IMR-90 (cell line): ENCODE data around the gene APP. TPM values are rescaled to one million over a fixed set of nuclear protein-coding genes. Genes with fewer than 3 reads are reported as not detected.

Source experiments
- ATAC-seq: fragments of 200-7000 bp; cut with Tn5 transposase; 2 replicates; pipeline ENCODE4 v1.9.1; 2020; ENCODE audit warnings: low read depth, mild to moderate bottlenecking, moderate library complexity
- BruUV-seq: library from RNA; stranded (reverse); fragments of 400-500 nt; replicated peaks from 2 replicates; lab custom pipeline; 2021; lab: Mats Ljungman, UMichigan
- CTCF ChIA-PET: fragments of 300-600 bp; formaldehyde crosslinking; extraction: SDS; loops from one replicate; lab custom pipeline; 2021; ENCODE audit warnings: antibody characterized with exemption; lab: Yijun Ruan, JAX
- POLR2A ChIA-PET: fragments of 300-600 bp; sonication (Branson Sonifier 250); formaldehyde crosslinking; loops from one replicate; lab custom pipeline; 2022; ENCODE audit warnings: antibody characterized with exemption; ENCODE audit not compliant: unreplicated experiment; lab: Charles Lee
- DNase-seq: peaks from one replicate; pipeline ENCODE4 v3.0.0; 2013
- H2AFZ ChIP-seq: replicated peaks from 2 replicates; pipeline ENCODE3; 2013; ENCODE audit warnings: low read length, mild to moderate bottlenecking; ENCODE audit not compliant: poor library complexity
- H2AK5ac ChIP-seq: 2 replicates; pipeline ENCODE4 v1.6.1; 2013; ENCODE audit warnings: low read depth, low read length, inconsistent platforms
- H2AK9ac ChIP-seq: replicated peaks from 2 replicates; pipeline ENCODE3; 2013; ENCODE audit warnings: mild to moderate bottlenecking, low read depth, low read length, moderate library complexity; ENCODE audit not compliant: poor library complexity
- H2BK120ac ChIP-seq: 2 replicates; pipeline ENCODE4 v1.6.1; 2013; ENCODE audit warnings: low read depth, low read length, inconsistent platforms
- H2BK15ac ChIP-seq: 3 replicates; pipeline ENCODE4 v1.6.1; 2013; ENCODE audit warnings: low read depth, low read length, inconsistent platforms
- H2BK20ac ChIP-seq: 2 replicates; pipeline ENCODE4 v1.6.1; 2013; ENCODE audit warnings: low read depth, mild to moderate bottlenecking, inconsistent platforms, low read length, moderate library complexity
- H2BK5ac ChIP-seq: 2 replicates; pipeline ENCODE4 v1.6.1; 2013; ENCODE audit warnings: mild to moderate bottlenecking, low read depth, low read length, inconsistent platforms; ENCODE audit not compliant: poor library complexity, severe bottlenecking
- H3K14ac ChIP-seq: replicated peaks from 2 replicates; pipeline ENCODE4 v1.6.1; 2013; ENCODE audit warnings: low read depth, low read length, inconsistent platforms
- H3K18ac ChIP-seq: 2 replicates; pipeline ENCODE4 v1.6.1; 2013; ENCODE audit warnings: low read depth, low read length, control low read depth
- H3K23ac ChIP-seq: 2 replicates; pipeline ENCODE4 v1.6.1; 2013; ENCODE audit warnings: low read depth, low read length, inconsistent platforms
- H3K27ac ChIP-seq: 2 replicates; pipeline ENCODE4 v1.5.1; 2013; ENCODE audit warnings: mild to moderate bottlenecking, control low read depth, low read length; ENCODE audit not compliant: insufficient read depth
- H3K27me3 ChIP-seq: 2 replicates; pipeline ENCODE4 v1.6.1; 2013; ENCODE audit warnings: low read length; ENCODE audit not compliant: control insufficient read depth, insufficient read depth
- H3K36me3 ChIP-seq: 2 replicates; pipeline ENCODE4 v1.6.1; 2013; ENCODE audit warnings: low read length, mixed read lengths; ENCODE audit not compliant: control insufficient read depth, insufficient read depth
- H3K4ac ChIP-seq: 2 replicates; pipeline ENCODE4 v1.6.1; 2013; ENCODE audit warnings: low read depth, low read length, inconsistent platforms
- H3K4me1 ChIP-seq: 2 replicates; pipeline ENCODE4 v1.6.1; 2013; ENCODE audit warnings: low read length, mixed read lengths; ENCODE audit not compliant: control insufficient read depth, insufficient read depth
- H3K4me2 ChIP-seq: 2 replicates; pipeline ENCODE4 v1.6.1; 2013; ENCODE audit warnings: low read depth, mild to moderate bottlenecking, control low read depth, low read length, moderate library complexity
- H3K4me3 ChIP-seq: 2 replicates; pipeline ENCODE4 v1.5.1; 2013; ENCODE audit warnings: low read depth, mild to moderate bottlenecking, control low read depth, low read length, moderate library complexity; ENCODE audit not compliant: insufficient read depth
- H3K56ac ChIP-seq: 2 replicates; pipeline ENCODE4 v1.6.1; 2013; ENCODE audit warnings: low read length, inconsistent platforms; ENCODE audit not compliant: insufficient read depth; ENCODE audit errors: extremely low read depth
- H3K79me1 ChIP-seq, 2 experiments: 2 replicates each; pipeline ENCODE4 v1.6.1; 2013; ENCODE audit warnings: low read length in 2 of 2, inconsistent platforms in 1 of 2, low read depth in 1 of 2
- H3K9ac ChIP-seq: 2 replicates; pipeline ENCODE4 v1.6.1; 2013; ENCODE audit warnings: low read depth, low read length, control low read depth
- H3K9me1 ChIP-seq: 2 replicates; pipeline ENCODE4 v1.6.1; 2013; ENCODE audit warnings: low read length, inconsistent platforms; ENCODE audit not compliant: insufficient read depth
- H3K9me3 ChIP-seq: 2 replicates; pipeline ENCODE4 v1.6.1; 2013; ENCODE audit warnings: low read length; ENCODE audit not compliant: control insufficient read depth, insufficient read depth
- H4K20me1 ChIP-seq: 2 replicates; pipeline ENCODE4 v1.6.1; 2013; ENCODE audit warnings: low read length, inconsistent platforms; ENCODE audit not compliant: insufficient read depth
- H4K5ac ChIP-seq: 2 replicates; pipeline ENCODE4 v1.6.1; 2013; ENCODE audit warnings: mild to moderate bottlenecking, low read depth, low read length, control low read depth
- H4K8ac ChIP-seq, 2 experiments: 2 replicates each; pipeline ENCODE4 v1.6.1; 2013; ENCODE audit warnings: low read depth in 2 of 2, low read length in 2 of 2, control low read depth in 1 of 2, inconsistent platforms in 1 of 2
- H4K91ac ChIP-seq: 2 replicates; pipeline ENCODE4 v1.6.1; 2013; ENCODE audit warnings: low read depth, low read length, inconsistent platforms; ENCODE audit not compliant: insufficient read depth
- BHLHE40 ChIP-seq: fragments of 150-350 bp; IDR thresholded peaks from 2 replicates; pipeline ENCODE4 v1.6.1; 2016; ENCODE audit warnings: mild to moderate bottlenecking, low read depth, low read length
- CEBPB ChIP-seq: IDR thresholded peaks from 2 replicates; pipeline ENCODE4 v1.6.1; 2012; ENCODE audit warnings: low read depth, low read length, improper control_type of control experiment
- CTCF ChIP-seq: conservative IDR thresholded peaks from 2 replicates; pipeline ENCODE4 v1.5.1; 2012; ENCODE audit warnings: mild to moderate bottlenecking, low read depth, low read length, improper control_type of control experiment
- MAFK ChIP-seq: IDR thresholded peaks from 2 replicates; pipeline ENCODE4 v1.6.1; 2012; ENCODE audit warnings: low read depth, low read length, improper control_type of control experiment
- MAZ ChIP-seq: IDR thresholded peaks from 2 replicates; pipeline ENCODE4 v1.6.1; 2012; ENCODE audit warnings: low read depth, mild to moderate bottlenecking, low read length, improper control_type of control experiment, moderate library complexity, borderline replicate concordance
- MXI1 ChIP-seq: IDR thresholded peaks from 2 replicates; pipeline ENCODE4 v1.6.1; 2012; ENCODE audit warnings: low read depth, mild to moderate bottlenecking, low read length, moderate library complexity, borderline replicate concordance
- RAD21 ChIP-seq: IDR thresholded peaks from 2 replicates; pipeline ENCODE4 v1.6.1; 2012; ENCODE audit warnings: low read length, improper control_type of control experiment
- RCOR1 ChIP-seq: IDR thresholded peaks from 2 replicates; pipeline ENCODE4 v1.6.1; 2012; ENCODE audit warnings: mild to moderate bottlenecking, low read length, improper control_type of control experiment; ENCODE audit not compliant: insufficient replicate concordance
- RFX5 ChIP-seq: IDR thresholded peaks from 2 replicates; pipeline ENCODE4 v1.8.0; 2012; ENCODE audit warnings: low read depth, mild to moderate bottlenecking, low read length, moderate library complexity
- SMC3 ChIP-seq: fragments of 150-350 bp; IDR thresholded peaks from 2 replicates; pipeline ENCODE4 v1.6.1; 2016; ENCODE audit warnings: low read depth, mild to moderate bottlenecking, antibody characterized with exemption, low read length, moderate library complexity
- WGBS, 2 experiments: methylation state at CpG; one replicate each; pipeline versions ENCODE4 v1.1.5 to v1.1.7; 2013; ENCODE audit warnings: missing lambda C conversion rate in 2 of 2; ENCODE audit not compliant: insufficient read length in 1 of 2; ENCODE audit errors: extremely low coverage in 2 of 2; 5-methylcytosine and 5-hydroxymethylcytosine counted together
- dilution Hi-C: fragments of 300-500 bp; cut with HindIII; formaldehyde crosslinking; loops from one replicate; pipeline ENCODE4 v1.14.3; 2018; ENCODE audit warnings: low sequenced_read_pairs; ENCODE audit not compliant: unreplicated experiment
- in situ Hi-C: fragments of 300-500 bp; cut with MboI; formaldehyde crosslinking; loops from 3 replicates; pipeline ENCODE4 v1.14.3; 2019; ENCODE audit warnings: low sequenced_read_pairs, inconsistent platforms, mixed read lengths
- intact Hi-C: fragments of 100-400 bp; cut with micrococcal nuclease; formaldehyde crosslinking; loops from 2 replicates; pipeline ENCODE4 v1.10.0; 2022
- polyA plus RNA-seq, 3 experiments: library from polyadenylated mRNA; depleted of rRNA; stranded (reverse); fragments of >200 nt; gene quantifications; 2 replicates each; pipeline ENCODE4 v1.2.3, GENCODE V29; 2012; ENCODE audit warnings: low replicate concordance in 1 of 3
- total RNA-seq: library from RNA; depleted of rRNA; stranded (reverse); fragments of >200 nt; gene quantifications from 2 replicates; pipeline ENCODE4 v1.2.3, GENCODE V29; 2012
- TF ChIP-seq, protein P1 (sequence below): fragments of 150-350 bp; IDR thresholded peaks from 2 replicates; pipeline ENCODE4 v1.6.1; 2017; ENCODE audit warnings: mild to moderate bottlenecking, antibody characterized with exemption, low read length, low read depth

The APP gene
- total and polyA plus RNA-seq, 2 of the 4 experiments (the other 2 are of a cell fraction), result 191 to 530 TPM

DNA sequence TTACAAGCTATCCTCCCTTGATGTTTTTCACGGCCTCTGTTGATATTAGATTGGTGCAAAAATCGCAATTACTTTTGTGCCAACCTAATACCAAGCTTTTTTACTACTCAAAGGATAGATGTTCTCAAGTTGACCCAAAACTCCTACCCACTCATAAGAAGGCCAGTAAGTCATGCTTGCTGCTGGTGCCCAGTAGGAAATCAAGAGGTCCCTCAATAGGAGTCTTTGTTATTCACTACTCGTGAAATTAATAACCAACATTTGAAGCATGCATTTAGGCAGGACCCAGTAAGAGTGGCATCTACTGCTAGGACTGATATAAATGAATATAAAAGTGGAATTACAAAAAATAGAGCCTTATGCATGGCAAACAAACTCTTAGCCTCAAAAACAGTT is 52.6 kb downstream of the APP start:
- Histone ChIP-seq H2AFZ (no peak overlapping the region), H4K8ac (no peak overlapping the region), H4K20me1 (peaks cover 22% of the 10 kb centered on the region), H2BK120ac (no peak overlapping the region), H3K4me3 (no peak overlapping the region), H3K79me1 (peaks cover 30 to 77% of the 10 kb centered on the region in 2 experiments), H3K27ac (no peak overlapping the region), H3K4ac (no peak overlapping the region), H2BK20ac (no peak overlapping the region), H2AK5ac (no peak overlapping the region), H4K5ac (no peak overlapping the region), H3K4me1 (peaks cover 4% of the 10 kb centered on the region), H3K36me3 (no peaks in the 10 kb centered on the region; the same call in 1 of the 2 replicates), H3K27me3 (no peaks in the 10 kb centered on the region), H3K9ac (no peak overlapping the region), H3K4me2 (no peak overlapping the region), H3K18ac (no peak overlapping the region), H2BK5ac (no peak overlapping the region), H2BK15ac (no peak overlapping the region), H2AK9ac (no peak overlapping the region), H4K91ac (no peak overlapping the region), H3K9me3 (no peaks in the 10 kb centered on the region), H3K23ac (no peak overlapping the region), H3K14ac (no peak overlapping the region), H3K56ac (no peak overlapping the region), H3K9me1 (peaks cover 13% of the 10 kb centered on the region)
- no TSS peak for BruUV-seq
- ATAC-seq (no peak), DNase-seq (no peak)
- dilution Hi-C loops, result no loop called here
- CTCF ChIA-PET, result no interaction called here
- no CpG with 5 or more reads among the region's 3 CpGs for WGBS, 2 experiments
- in situ Hi-C loops, result no loop called here
- TF ChIP-seq RAD21 (no peak), MAFK (no peak), BHLHE40 (no peak), CEBPB (no peak), MAZ (no peak), MXI1 (no peak), RCOR1 (no peak), RFX5 (no peak), SMC3 (no peak), CTCF (no peak)
- TF ChIP-seq, protein P1, sequence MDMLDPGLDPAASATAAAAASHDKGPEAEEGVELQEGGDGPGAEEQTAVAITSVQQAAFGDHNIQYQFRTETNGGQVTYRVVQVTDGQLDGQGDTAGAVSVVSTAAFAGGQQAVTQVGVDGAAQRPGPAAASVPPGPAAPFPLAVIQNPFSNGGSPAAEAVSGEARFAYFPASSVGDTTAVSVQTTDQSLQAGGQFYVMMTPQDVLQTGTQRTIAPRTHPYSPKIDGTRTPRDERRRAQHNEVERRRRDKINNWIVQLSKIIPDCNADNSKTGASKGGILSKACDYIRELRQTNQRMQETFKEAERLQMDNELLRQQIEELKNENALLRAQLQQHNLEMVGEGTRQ, result no peak
- POLR2A ChIA-PET, result no interaction called here
- intact Hi-C loops, result no loop called here
